Liver (tissue), 9 donors: ENCODE results near the gene SNX10. TPM values are rescaled to one million over a fixed set of nuclear protein-coding genes. Genes with fewer than 3 reads are reported as not detected.

Experiments
- DNase-seq: peaks from one replicate; pipeline ENCODE4 v3.0.0-alpha.2; 2017; ENCODE audit warnings: low spot score
- H3K27ac ChIP-seq, 2 donors: one replicate each; pipeline ENCODE4 v1.7.0; 2013; ENCODE audit warnings: inconsistent platforms in 2 of 2, low read length in 2 of 2, control low read depth in 1 of 2, low read depth in 1 of 2, mild to moderate bottlenecking in 1 of 2
- H3K27me3 ChIP-seq, 4 donors: one replicate each; pipeline versions ENCODE4 v1.6.1 to v1.7.0; 2013; ENCODE audit warnings: low read length in 3 of 4, inconsistent platforms in 1 of 4, mild to moderate bottlenecking in 1 of 4, moderate library complexity in 1 of 4; ENCODE audit not compliant: control insufficient read depth in 4 of 4, insufficient read depth in 4 of 4
- H3K36me3 ChIP-seq, 4 donors: one replicate each; pipeline versions ENCODE4 v1.6.1 to v1.7.0; 2013; ENCODE audit warnings: low read length in 3 of 4, mild to moderate bottlenecking in 3 of 4, low read depth in 1 of 4, moderate library complexity in 1 of 4; ENCODE audit not compliant: control insufficient read depth in 4 of 4, insufficient read depth in 3 of 4
- H3K4me1 ChIP-seq, 4 donors: one replicate each; pipeline versions ENCODE4 v1.6.1 to v1.7.0; 2013; ENCODE audit warnings: low read length in 3 of 4, mild to moderate bottlenecking in 3 of 4, moderate library complexity in 1 of 4; ENCODE audit not compliant: control insufficient read depth in 4 of 4, insufficient read depth in 4 of 4
- H3K4me3 ChIP-seq, 3 donors: one replicate each; pipeline versions ENCODE4 v1.6.1 to v1.7.0; 2013; ENCODE audit warnings: low read length in 3 of 3, control low read depth in 1 of 3, low read depth in 1 of 3, mild to moderate bottlenecking in 1 of 3
- H3K9ac ChIP-seq, 2 donors: one replicate each; pipeline ENCODE4 v1.7.0; 2013; ENCODE audit warnings: low read length in 2 of 2, mild to moderate bottlenecking in 2 of 2, moderate library complexity in 2 of 2, control low read depth in 1 of 2, low read depth in 1 of 2
- H3K9me3 ChIP-seq, 4 donors: one replicate each; pipeline versions ENCODE4 v1.6.1 to v1.7.0; 2013; ENCODE audit warnings: low read length in 3 of 4; ENCODE audit not compliant: control insufficient read depth in 4 of 4
- EGR1 ChIP-seq, 2 donors: IDR thresholded peaks; 2 replicates each; pipeline ENCODE4 v1.6.1; 2016 to 2018; ENCODE audit warnings: antibody characterized with exemption in 2 of 2, low read depth in 2 of 2
- FOXA1 ChIP-seq: IDR thresholded peaks from 2 replicates; pipeline ENCODE4 v1.6.1; 2016; ENCODE audit warnings: antibody characterized with exemption
- FOXA2 ChIP-seq: IDR thresholded peaks from 2 replicates; pipeline ENCODE4 v1.6.1; 2016; ENCODE audit warnings: antibody characterized with exemption
- GABPA ChIP-seq, 2 donors: IDR thresholded peaks in 1 of 2; conservative IDR thresholded peaks in 1 of 2; 2 replicates each; pipeline ENCODE4 v1.6.1; 2016; ENCODE audit warnings: antibody characterized with exemption in 2 of 2, mild to moderate bottlenecking in 1 of 2, moderate library complexity in 1 of 2
- HNF4A ChIP-seq, 2 donors: conservative IDR thresholded peaks; 2 replicates each; pipeline ENCODE4 v1.6.1; 2016; ENCODE audit warnings: antibody characterized with exemption in 2 of 2, mild to moderate bottlenecking in 2 of 2
- HNF4G ChIP-seq: IDR thresholded peaks from 2 replicates; pipeline ENCODE4 v1.6.1; 2016; ENCODE audit warnings: antibody characterized with exemption
- JUND ChIP-seq, 2 donors: IDR thresholded peaks; 2 replicates each; pipeline ENCODE4 v1.6.1; 2016; ENCODE audit warnings: antibody characterized with exemption in 2 of 2
- NR2F2 ChIP-seq: IDR thresholded peaks from 2 replicates; pipeline ENCODE4 v1.6.1; 2016; ENCODE audit warnings: antibody characterized with exemption
- RAD21 ChIP-seq, 2 donors: IDR thresholded peaks; 2 replicates each; pipeline ENCODE4 v1.6.1; 2016; ENCODE audit warnings: antibody characterized with exemption in 2 of 2, mild to moderate bottlenecking in 2 of 2
- RXRA ChIP-seq, 2 donors: IDR thresholded peaks; 2 replicates each; pipeline ENCODE4 v1.6.1; 2017 to 2018; ENCODE audit warnings: antibody characterized with exemption in 2 of 2, mild to moderate bottlenecking in 1 of 2
- SP1 ChIP-seq: IDR thresholded peaks from 2 replicates; pipeline ENCODE4 v1.6.1; 2018; ENCODE audit warnings: antibody characterized with exemption, mild to moderate bottlenecking
- TAF1 ChIP-seq: conservative IDR thresholded peaks from 2 replicates; pipeline ENCODE4 v1.6.1; 2016; ENCODE audit warnings: antibody characterized with exemption, mild to moderate bottlenecking
- YY1 ChIP-seq: IDR thresholded peaks from 2 replicates; pipeline ENCODE4 v1.6.1; 2016; ENCODE audit warnings: antibody characterized with exemption, mild to moderate bottlenecking
- WGBS: extraction: QIAGEN DNeasy Blood & Tissue Kit; methylation state at CpG from one replicate; pipeline ENCODE4 v1.1.7; 2013; 5-methylcytosine and 5-hydroxymethylcytosine counted together
- polyA plus RNA-seq, 2 donors: library from polyadenylated mRNA; stranded (reverse) in 1 of 2; unstranded in 1 of 2; fragments of 200-250 nt in 1 of 2; fragments of >200 nt in 1 of 2; fragmentation: Nextera tagmentation in 1 of 2; extraction: Ambion mirVana in 1 of 2; gene quantifications; one replicate each; pipeline versions ENCODE4 v1.2.1 to v1.2.3, GENCODE V29; 2013 to 2015
- total RNA-seq, 2 donors: library from RNA; depleted of rRNA; stranded (reverse); fragments of >200 nt; gene quantifications; one replicate each; pipeline ENCODE4 v1.2.3, GENCODE V29; 2014
- TF ChIP-seq, protein P1 (sequence below): IDR thresholded peaks from 2 replicates; pipeline ENCODE4 v1.6.1; 2016; ENCODE audit warnings: antibody characterized with exemption
- TF ChIP-seq, protein P2 (sequence below): IDR thresholded peaks from 2 replicates; pipeline ENCODE4 v1.6.1; 2016; ENCODE audit warnings: antibody characterized with exemption
- TF ChIP-seq, protein P3 (sequence below): IDR thresholded peaks from 2 replicates; pipeline ENCODE4 v1.6.1; 2016; ENCODE audit warnings: antibody characterized with exemption, mild to moderate bottlenecking
- TF ChIP-seq, protein P4 (sequence below): IDR thresholded peaks from 2 replicates; pipeline ENCODE4 v1.6.1; 2016; ENCODE audit warnings: antibody characterized with exemption
- TF ChIP-seq, protein P5 (sequence below): fragments of 150-350 bp; IDR thresholded peaks from 2 replicates; pipeline ENCODE4 v1.5.1; 2017; ENCODE audit warnings: improper control_type of control experiment, low read depth, low read length; ENCODE audit not compliant: missing input control
- donor health status: healthy.
- donor health status: healthy.
- donor health status: healthy.
- donor health status: healthy.
- donor health status: healthy.

SNX10 gene
- total and polyA plus RNA-seq, 4 donors, result 5.9 to 15.9 (median 12.8) TPM

DNA sequence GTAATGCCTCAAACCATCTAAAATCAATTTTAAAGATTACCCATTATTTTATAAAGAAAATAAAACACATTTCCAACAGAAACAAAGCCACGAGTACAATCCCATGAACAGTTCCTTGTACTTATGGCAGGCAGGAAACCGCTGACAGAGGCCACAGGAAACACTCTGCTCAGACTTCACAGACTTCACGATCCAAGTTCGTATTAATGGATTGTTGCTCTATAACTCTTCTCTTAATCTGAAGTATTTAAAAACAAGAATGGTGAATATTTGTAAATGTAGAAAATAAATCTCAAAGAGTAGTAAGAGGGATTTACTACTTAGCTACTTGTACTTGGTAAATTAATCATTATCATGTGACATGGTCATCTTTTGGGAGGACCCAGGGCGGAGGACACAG lies 78.3 kb downstream of the SNX10 start:
- Histone ChIP-seq H3K36me3 (no peaks in the 10 kb centered on the region), H3K27ac (peak overlapping the region in 1 of 2 donors; percentile 33), H3K4me1 (peaks cover 6 to 70% (median 48%) of the 10 kb centered on the region in 4 donors), H3K9ac (peak overlapping the region in 1 of 2 donors; percentile 48), H3K4me3 (no peak overlapping the region), H3K9me3 (no peaks in the 10 kb centered on the region), H3K27me3 (no peaks in the 10 kb centered on the region)
- no peak for DNase-seq
- TF ChIP-seq JUND (IDR thresholded peaks at IDR 0.05), result no peak
- no peak for TF ChIP-seq TAF1
- TF ChIP-seq, protein P1, sequence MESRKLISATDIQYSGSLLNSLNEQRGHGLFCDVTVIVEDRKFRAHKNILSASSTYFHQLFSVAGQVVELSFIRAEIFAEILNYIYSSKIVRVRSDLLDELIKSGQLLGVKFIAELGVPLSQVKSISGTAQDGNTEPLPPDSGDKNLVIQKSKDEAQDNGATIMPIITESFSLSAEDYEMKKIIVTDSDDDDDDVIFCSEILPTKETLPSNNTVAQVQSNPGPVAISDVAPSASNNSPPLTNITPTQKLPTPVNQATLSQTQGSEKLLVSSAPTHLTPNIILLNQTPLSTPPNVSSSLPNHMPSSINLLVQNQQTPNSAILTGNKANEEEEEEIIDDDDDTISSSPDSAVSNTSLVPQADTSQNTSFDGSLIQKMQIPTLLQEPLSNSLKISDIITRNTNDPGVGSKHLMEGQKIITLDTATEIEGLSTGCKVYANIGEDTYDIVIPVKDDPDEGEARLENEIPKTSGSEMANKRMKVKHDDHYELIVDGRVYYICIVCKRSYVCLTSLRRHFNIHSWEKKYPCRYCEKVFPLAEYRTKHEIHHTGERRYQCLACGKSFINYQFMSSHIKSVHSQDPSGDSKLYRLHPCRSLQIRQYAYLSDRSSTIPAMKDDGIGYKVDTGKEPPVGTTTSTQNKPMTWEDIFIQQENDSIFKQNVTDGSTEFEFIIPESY, result no peak
- TF ChIP-seq, protein P2, sequence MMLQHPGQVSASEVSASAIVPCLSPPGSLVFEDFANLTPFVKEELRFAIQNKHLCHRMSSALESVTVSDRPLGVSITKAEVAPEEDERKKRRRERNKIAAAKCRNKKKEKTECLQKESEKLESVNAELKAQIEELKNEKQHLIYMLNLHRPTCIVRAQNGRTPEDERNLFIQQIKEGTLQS, result no peak
- no peak for TF ChIP-seq RAD21 (IDR thresholded peaks at IDR 0.05)
- no peak for TF ChIP-seq HNF4G
- TF ChIP-seq RXRA (IDR thresholded peaks at IDR 0.05), result no peak
- TF ChIP-seq, protein P3, sequence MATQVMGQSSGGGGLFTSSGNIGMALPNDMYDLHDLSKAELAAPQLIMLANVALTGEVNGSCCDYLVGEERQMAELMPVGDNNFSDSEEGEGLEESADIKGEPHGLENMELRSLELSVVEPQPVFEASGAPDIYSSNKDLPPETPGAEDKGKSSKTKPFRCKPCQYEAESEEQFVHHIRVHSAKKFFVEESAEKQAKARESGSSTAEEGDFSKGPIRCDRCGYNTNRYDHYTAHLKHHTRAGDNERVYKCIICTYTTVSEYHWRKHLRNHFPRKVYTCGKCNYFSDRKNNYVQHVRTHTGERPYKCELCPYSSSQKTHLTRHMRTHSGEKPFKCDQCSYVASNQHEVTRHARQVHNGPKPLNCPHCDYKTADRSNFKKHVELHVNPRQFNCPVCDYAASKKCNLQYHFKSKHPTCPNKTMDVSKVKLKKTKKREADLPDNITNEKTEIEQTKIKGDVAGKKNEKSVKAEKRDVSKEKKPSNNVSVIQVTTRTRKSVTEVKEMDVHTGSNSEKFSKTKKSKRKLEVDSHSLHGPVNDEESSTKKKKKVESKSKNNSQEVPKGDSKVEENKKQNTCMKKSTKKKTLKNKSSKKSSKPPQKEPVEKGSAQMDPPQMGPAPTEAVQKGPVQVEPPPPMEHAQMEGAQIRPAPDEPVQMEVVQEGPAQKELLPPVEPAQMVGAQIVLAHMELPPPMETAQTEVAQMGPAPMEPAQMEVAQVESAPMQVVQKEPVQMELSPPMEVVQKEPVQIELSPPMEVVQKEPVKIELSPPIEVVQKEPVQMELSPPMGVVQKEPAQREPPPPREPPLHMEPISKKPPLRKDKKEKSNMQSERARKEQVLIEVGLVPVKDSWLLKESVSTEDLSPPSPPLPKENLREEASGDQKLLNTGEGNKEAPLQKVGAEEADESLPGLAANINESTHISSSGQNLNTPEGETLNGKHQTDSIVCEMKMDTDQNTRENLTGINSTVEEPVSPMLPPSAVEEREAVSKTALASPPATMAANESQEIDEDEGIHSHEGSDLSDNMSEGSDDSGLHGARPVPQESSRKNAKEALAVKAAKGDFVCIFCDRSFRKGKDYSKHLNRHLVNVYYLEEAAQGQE, result no peak
- TF ChIP-seq, protein P4, sequence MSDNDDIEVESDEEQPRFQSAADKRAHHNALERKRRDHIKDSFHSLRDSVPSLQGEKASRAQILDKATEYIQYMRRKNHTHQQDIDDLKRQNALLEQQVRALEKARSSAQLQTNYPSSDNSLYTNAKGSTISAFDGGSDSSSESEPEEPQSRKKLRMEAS, result no peak
- TF ChIP-seq, protein P5, sequence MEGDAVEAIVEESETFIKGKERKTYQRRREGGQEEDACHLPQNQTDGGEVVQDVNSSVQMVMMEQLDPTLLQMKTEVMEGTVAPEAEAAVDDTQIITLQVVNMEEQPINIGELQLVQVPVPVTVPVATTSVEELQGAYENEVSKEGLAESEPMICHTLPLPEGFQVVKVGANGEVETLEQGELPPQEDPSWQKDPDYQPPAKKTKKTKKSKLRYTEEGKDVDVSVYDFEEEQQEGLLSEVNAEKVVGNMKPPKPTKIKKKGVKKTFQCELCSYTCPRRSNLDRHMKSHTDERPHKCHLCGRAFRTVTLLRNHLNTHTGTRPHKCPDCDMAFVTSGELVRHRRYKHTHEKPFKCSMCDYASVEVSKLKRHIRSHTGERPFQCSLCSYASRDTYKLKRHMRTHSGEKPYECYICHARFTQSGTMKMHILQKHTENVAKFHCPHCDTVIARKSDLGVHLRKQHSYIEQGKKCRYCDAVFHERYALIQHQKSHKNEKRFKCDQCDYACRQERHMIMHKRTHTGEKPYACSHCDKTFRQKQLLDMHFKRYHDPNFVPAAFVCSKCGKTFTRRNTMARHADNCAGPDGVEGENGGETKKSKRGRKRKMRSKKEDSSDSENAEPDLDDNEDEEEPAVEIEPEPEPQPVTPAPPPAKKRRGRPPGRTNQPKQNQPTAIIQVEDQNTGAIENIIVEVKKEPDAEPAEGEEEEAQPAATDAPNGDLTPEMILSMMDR, result no peak
- no peak for TF ChIP-seq NR2F2
- TF ChIP-seq FOXA2, result no peak
- TF ChIP-seq GABPA (IDR thresholded peaks at IDR 0.05 in 1 of 2, conservative IDR thresholded peaks at IDR 0.05 in 1 of 2), result no peak
- no peak for TF ChIP-seq SP1
- TF ChIP-seq FOXA1, result no peak
- TF ChIP-seq YY1, result no peak
- TF ChIP-seq HNF4A (conservative IDR thresholded peaks at IDR 0.05), result no peak
- no peak for TF ChIP-seq EGR1 (IDR thresholded peaks at IDR 0.05; ENCODE audit: low read depth in 2 of 2)
- WGBS, result 54% methylated on average over 5 of the region's 5 CpGs
